HG03469 (cell line): ENCODE measurements around the gene FZR1.

Source experiments
- ATAC-seq: cut with Tn5 transposase; IDR thresholded peaks from one replicate; pipeline ENCODE4 v1.9.1; 2021; ENCODE audit warnings: mild to moderate bottlenecking, moderate library complexity, moderate number of reproducible peaks; ENCODE audit not compliant: unreplicated experiment

Gene FZR1

DNA sequence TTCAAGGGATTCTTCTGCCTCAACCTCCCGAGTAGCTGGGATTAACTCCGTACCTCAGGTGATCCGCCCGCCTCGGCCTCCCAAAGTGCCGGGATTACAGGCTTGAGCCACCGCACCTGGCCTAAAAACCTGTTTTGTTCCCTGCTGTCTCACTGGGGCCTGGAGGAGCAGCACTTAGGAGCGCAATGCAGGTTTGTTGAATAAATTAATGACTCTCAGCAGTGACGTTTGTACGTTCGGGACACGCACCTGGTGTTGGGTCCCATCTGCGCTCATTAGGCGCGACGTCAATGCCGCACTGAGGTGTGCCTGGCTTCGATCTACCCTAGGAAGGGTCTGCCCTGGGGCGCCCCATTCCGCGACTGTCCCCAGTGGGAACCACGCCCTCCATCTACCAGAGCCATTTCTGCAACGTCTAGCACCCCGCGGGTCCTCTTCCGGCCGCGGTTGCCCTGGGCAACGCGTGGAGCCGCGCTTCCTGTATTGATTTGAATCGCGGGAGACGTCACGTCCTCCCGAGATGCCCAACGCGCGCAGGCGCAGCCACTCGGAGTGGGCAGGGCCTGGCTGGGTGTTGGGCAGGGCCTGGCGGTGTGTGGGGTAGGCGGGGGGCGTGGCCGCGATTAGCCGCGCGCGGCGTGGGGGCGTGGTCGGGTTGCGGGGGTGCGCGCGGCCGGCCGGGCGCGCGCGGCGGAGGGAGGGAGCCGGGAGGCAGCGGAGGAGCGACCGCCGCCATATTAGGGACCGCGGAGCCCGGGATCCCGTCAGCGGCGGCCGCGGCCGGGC is at the start of gene FZR1:
TSS of gene FZR1 (plus strand) at position 714 of the 786 bp plus-strand sequence. CDS start 16,679 bp downstream, outside the sequence.
- peak; percentile 80 for ATAC-seq

DNA sequence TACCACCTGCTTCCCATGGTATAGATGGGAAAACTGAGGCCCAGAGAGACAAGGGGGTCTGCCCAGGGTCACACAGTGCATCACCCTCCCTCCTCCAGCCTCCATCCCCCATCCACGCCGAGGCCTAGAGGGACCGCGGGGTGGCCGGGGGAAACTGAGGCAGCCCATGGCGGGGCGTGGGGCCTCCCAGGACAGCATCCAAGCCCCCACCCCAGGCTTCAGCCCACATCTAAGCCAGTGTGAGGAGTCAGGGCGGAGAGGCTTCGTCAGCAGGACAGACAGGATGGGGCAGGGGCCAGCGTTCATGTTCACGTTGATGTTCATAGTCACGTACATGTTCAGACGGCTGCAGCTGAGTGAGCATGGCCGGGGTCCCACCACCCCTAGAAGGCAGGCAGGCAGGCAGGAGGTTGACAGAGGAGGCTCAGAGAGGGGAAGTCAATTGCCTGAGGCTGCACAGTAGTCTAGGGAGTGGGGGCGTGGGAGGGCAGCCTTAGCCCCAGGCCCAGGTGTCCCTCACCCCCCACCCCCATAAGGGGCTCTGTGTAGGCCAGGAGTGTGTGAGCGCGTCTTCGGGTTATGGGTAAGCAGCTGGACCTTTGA is 49.1 kb upstream of the FZR1 start:
- ATAC-seq: no peak

- ATAC-seq: no peak
These were observed 48.4 kb upstream of the FZR1 start for GRCh38 chr19:3457528-3458228.

- ATAC-seq: no peak
These were observed 47.7 kb upstream of the FZR1 start for GRCh38 chr19:3458229-3459088.

GRCh38 chr19:3459089-3459881 is 46.8 kb upstream of the FZR1 start:
- no peak for ATAC-seq

DNA sequence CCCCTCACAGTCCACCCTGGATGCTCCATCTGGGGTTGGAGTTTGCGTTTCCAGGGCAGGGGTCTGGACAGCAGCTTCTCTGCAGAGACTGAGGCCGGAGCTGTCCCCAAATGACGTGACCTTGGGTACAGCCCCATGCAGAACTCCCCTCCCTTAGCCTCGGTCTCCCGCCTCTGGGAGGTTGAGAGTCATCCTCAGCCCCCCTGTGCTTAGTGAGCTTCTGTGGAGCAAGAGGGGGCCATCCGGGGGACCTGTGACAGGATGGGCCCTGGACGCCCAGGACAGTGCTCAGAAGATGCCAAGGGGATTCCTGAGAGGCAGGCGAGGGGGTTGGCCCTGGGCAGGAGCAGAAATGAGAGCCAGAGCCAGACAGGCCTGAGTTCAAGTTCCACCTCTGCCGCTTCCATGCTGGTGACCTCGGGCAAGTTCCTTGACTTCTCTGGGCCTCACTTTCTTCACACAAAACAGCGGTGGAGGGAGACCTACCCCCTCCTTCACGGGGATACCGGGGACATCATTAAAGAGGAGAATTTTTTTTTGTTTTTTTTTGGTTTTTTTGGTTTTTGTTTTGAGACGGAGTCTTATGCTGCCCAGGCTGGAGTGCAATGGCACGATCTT is 46.0 kb upstream of the FZR1 start:
- ATAC-seq: no peak

DNA sequence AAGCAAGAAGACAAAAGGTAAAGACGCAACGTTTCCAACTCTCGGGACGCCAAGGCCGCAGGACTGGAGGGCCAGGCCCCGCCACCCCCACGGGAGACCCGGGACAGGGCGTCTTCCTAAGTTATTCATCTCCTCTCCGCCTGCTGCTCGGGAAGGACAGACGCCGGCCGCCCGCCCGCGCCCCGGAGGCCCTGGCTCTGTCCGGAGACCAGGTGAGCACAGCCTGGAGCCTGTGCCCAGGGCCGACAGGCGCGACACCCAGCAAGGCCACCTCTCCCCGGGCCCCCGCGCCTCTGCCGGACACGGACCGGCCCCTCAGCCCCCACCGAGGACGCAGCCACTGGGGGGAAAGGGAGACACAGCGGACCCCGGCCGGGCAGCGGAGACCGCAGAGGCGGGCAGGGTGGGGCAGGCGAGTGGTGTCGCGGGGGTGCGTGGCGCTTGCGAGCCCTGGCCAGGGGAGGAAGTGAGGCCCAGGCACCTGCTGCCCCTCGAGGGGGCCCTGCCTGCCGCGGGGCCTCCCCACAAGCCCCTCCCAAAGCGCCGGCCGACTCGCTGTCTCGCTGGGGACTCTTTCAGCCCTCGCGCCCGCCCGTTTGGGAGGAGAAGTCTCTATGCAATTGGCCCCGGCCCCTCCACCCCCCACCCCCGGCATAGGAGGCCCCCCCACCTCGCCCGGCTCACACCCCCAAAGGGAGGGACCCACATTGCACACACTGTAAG is 43.0 kb upstream of the FZR1 start:
- no peak for ATAC-seq

DNA sequence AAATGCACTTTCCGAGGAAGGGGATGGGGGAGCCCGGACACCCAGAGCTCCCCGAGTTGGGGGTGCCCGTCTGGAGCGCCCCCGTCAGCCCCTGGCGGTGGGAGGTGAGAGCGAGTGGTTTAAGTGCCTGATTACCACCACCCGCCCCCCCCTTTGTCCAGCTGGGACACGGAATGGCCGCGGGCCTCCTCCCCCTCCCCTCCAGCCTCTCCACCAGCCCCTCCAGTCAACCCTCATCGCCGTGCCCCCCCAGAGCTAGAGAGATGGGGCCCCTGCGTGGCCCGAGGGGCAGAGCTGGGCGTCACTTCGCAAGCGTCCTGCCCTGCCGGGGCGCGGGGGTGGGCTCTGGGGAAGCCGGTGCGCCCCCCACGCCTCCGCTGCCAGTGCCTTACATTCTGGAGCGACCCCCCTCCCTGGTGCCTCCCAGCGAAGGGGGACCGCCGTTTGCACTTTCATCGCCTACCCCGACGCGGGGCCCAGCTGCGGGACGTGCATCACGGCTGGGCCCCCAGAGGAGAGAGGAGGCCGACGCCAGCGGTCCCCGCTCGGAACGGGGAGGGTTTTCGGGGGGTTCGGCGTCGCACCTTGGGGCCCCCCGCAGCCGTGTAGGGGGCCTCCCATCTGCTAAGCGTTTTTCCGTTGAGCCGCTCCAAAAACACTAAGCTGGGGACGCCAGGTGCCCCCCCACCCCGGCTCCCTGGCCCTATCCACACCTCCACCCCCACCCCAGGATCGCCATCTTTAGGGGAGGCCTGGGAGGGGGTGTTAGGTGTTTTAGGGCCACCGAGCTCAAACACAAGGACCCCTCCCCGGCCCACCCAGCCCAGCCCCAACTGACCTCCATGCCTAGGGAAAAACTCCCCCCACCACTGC is 42.2 kb upstream of the FZR1 start:
- ATAC-seq: no peak

GRCh38 chr19:3464587-3465235 is 41.4 kb upstream of the FZR1 start:
- ATAC-seq: no peak

GRCh38 chr19:3465552-3465951 is 40.6 kb upstream of the FZR1 start:
- no peak for ATAC-seq

- ATAC-seq: no peak
These were observed 39.5 kb upstream of the FZR1 start for GRCh38 chr19:3466635-3467034.

DNA sequence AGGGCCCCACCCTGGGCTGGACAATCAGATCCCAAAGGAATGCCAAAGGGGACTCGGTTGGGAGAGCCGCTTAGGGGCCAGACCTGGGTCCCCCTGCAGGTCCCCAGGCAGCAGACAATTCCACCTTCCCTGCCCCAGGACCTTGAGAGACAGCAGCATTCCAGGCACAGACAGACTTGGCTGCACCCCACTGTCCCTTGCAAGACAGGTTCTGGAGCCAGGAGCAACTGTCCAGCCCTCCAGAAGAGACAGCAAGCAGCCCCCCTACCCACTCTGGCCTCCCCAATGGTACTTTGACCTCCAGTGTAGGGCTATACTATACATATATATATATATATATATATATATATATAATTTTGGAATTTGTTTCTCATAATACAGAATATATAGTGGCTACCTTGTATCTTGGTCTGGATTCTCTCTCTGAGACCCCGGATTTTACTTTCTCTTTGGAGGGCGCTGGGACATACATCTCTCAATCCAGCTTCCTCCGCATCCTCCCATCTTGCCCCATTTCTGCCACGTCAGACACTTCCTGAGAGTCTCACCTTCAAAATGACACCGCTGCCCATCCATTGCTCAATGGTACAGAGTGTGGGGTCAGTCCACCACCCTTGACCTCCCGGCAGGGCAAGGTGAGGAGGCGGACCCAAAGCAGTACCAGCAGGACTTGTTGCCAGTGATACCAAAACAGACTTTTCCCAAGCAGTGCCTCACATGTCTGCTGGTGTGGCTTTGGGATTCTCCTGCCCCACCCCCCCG is 38.5 kb upstream of the FZR1 start:
- no peak for ATAC-seq

GRCh38 chr19:3468211-3468610 is 37.9 kb upstream of the FZR1 start:
- no peak for ATAC-seq

DNA sequence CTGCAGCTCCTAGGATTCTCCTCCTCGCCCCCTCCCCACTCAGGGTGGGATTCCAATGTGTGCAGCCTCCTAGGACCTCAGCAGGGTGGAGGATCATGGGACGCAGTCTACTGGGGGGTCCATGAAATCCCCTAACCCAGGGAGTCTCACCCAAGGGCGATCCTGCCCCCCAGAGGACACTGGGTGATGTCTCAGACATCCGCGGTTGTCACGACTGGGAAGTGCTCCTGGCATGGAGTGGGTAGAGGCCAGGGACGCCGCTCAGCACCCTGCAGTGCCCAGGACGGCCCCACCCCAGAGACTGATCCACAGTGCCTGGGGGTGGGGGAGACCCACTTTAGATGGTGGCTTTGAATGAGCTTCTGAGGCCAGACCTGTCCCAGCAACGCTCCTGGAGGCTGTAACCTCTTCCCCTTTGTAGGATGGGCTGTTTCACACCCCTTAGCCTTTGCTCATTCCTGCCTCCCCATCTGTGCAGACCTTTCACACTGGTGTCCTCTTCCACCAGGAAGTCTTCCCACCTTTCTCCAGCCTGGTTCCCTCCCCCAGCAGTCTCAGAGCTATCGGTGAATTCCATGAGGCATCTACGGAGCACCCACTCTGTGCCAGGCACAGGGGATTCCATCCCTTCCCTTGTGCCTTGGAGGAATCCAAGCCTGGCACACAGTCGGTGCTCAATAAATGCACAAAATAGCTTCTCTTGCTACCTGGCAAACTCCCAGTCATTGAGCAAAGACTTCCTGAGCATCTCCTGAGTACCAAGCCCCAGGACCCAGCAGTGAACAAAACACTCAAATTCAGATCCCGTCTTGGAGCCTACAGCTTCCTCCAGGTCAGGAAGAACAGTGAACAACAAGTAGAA is 36.2 kb upstream of the FZR1 start:
- ATAC-seq: no peak

- ATAC-seq: no peak
These were observed 35.5 kb upstream of the FZR1 start for GRCh38 chr19:3470500-3471128.
